Subcutaneous abdominal adipose tissue (tissue), 5 donors: ENCODE measurements around the gene SIVA1.

Experiments
- H3K27ac ChIP-seq: one replicate; pipeline ENCODE4 v1.7.0; 2013; ENCODE audit warnings: low read depth, mild to moderate bottlenecking, inconsistent platforms, low read length, moderate library complexity
- H3K27me3 ChIP-seq, 5 donors: one replicate each; pipeline ENCODE4 v1.7.0; 2013; ENCODE audit warnings: low read length in 5 of 5, inconsistent platforms in 1 of 5; ENCODE audit not compliant: control insufficient read depth in 5 of 5, insufficient read depth in 4 of 5
- H3K36me3 ChIP-seq, 5 donors: one replicate each; pipeline ENCODE4 v1.7.0; 2013; ENCODE audit warnings: low read length in 5 of 5; ENCODE audit not compliant: control insufficient read depth in 5 of 5, insufficient read depth in 5 of 5
- H3K4me1 ChIP-seq, 5 donors: one replicate each; pipeline ENCODE4 v1.7.0; 2013; ENCODE audit warnings: low read length in 5 of 5, mild to moderate bottlenecking in 3 of 5, moderate library complexity in 1 of 5; ENCODE audit not compliant: control insufficient read depth in 5 of 5, insufficient read depth in 5 of 5
- H3K4me3 ChIP-seq, 5 donors: one replicate each; pipeline ENCODE4 v1.7.0; 2013; ENCODE audit warnings: low read length in 5 of 5, low read depth in 1 of 5
- H3K9ac ChIP-seq, 5 donors: one replicate each; pipeline ENCODE4 v1.7.0; 2013; ENCODE audit warnings: low read length in 5 of 5, mild to moderate bottlenecking in 4 of 5, moderate library complexity in 3 of 5
- H3K9me3 ChIP-seq, 5 donors: one replicate each; pipeline ENCODE4 v1.7.0; 2013; ENCODE audit warnings: low read length in 5 of 5; ENCODE audit not compliant: control insufficient read depth in 5 of 5
- donor health status: healthy.
- donor health status: healthy.
- donor health status: healthy.
- donor health status: healthy.
- donor health status: healthy.

SIVA1 gene, protein sequence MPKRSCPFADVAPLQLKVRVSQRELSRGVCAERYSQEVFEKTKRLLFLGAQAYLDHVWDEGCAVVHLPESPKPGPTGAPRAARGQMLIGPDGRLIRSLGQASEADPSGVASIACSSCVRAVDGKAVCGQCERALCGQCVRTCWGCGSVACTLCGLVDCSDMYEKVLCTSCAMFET

GRCh38 chr14:104752735-104753527 lies at the start of gene SIVA1:
Gene SIVA1, plus strand, starts transcription at chr14:104753147. Its CDS starts 55 bp downstream, at chr14:104753202.
- H3K9me3 ChIP-seq: no peaks in the 10 kb centered on the region
- H3K4me3 ChIP-seq: peak within 1 kb of the TSS; percentile 78 to 97 (median 93)
- peak within 1 kb of the TSS; percentile 60 for H3K27ac ChIP-seq
- H3K27me3 ChIP-seq: no peaks in the 10 kb centered on the region
- H3K4me1 ChIP-seq: peaks cover 11 to 51% (median 43%) of the 10 kb centered on the region in 5 donors
- peaks cover 0 to 27% (median 27%) of the 10 kb centered on the region in 5 donors for H3K36me3 ChIP-seq
- peak within 1 kb of the TSS in 4 of 5 donors; percentile 91 to 95 (median 93) for H3K9ac ChIP-seq

- Histone ChIP-seq H3K36me3 (peaks cover 0 to 69% (median 57%) of the 10 kb centered on the region in 5 donors), H3K27me3 (no peaks in the 10 kb centered on the region), H3K9ac (no peak overlapping the region), H3K4me3 (no peak overlapping the region), H3K9me3 (no peaks in the 10 kb centered on the region), H3K4me1 (peaks cover 9 to 41% (median 36%) of the 10 kb centered on the region in 5 donors), H3K27ac (no peak overlapping the region)
These were observed 49.7 kb upstream of the SIVA1 start for GRCh38 chr14:104703269-104703668.

- Histone ChIP-seq H3K4me1 (peaks cover 5 to 31% (median 26%) of the 10 kb centered on the region in 5 donors), H3K27ac (no peak overlapping the region), H3K9ac (no peak overlapping the region), H3K36me3 (peaks cover 0 to 75% (median 61%) of the 10 kb centered on the region in 5 donors), H3K4me3 (no peak overlapping the region), H3K27me3 (no peaks in the 10 kb centered on the region), H3K9me3 (no peaks in the 10 kb centered on the region)
These were observed 48.7 kb upstream of the SIVA1 start for GRCh38 chr14:104704252-104704651.

DNA sequence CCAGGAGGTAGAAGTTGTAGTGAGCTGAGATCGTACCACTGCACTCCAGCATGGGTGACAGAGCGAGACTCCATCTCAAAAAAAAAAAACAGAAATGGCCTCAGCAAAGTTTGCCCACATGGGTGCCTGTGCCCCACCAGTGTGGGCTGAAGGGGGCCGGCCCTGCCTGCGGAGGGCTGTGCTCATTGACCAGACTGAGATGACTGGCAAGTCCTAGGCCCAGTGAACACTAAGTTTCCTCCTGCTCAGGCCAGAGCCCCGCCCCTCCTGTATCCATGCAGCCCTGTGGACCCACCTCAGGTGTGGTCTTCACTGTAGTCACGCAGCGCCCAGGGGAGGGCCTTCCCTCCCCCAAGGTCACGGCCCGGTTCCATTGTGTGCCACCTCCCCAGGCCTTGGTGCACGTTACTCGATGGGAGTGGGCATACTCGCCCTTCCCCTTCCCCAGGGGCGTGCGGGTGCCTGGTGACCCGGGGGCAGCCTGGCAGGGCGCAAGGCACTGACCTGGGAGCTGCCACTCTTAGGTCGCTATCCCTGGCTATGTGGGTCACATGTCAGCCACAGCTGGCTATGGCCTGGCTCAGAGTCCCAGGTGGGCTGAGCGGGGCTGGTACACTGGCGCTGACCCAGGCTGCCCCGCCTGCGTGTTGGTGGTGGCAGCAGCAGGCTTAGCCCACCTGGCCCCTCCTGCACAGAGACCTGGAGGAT lies 47.5 kb upstream of the SIVA1 start:
- no peaks in the 10 kb centered on the region for H3K9me3 ChIP-seq
- peaks cover 0 to 83% (median 73%) of the 10 kb centered on the region in 5 donors for H3K36me3 ChIP-seq
- H3K4me3 ChIP-seq: no peak overlapping the region
- no peaks in the 10 kb centered on the region for H3K27me3 ChIP-seq
- no peak overlapping the region for H3K9ac ChIP-seq
- peaks cover 1 to 19% (median 15%) of the 10 kb centered on the region in 5 donors for H3K4me1 ChIP-seq
- H3K27ac ChIP-seq: no peak overlapping the region

GRCh38 chr14:104706733-104707607 lies 46.0 kb upstream of the SIVA1 start:
- Histone ChIP-seq H3K27ac (no peak overlapping the region), H3K9ac (no peak overlapping the region), H3K27me3 (no peaks in the 10 kb centered on the region), H3K9me3 (no peaks in the 10 kb centered on the region), H3K4me1 (peaks cover 0 to 6% (median 4%) of the 10 kb centered on the region in 5 donors), H3K36me3 (peaks cover 0 to 86% (median 78%) of the 10 kb centered on the region in 5 donors), H3K4me3 (no peak overlapping the region)

DNA sequence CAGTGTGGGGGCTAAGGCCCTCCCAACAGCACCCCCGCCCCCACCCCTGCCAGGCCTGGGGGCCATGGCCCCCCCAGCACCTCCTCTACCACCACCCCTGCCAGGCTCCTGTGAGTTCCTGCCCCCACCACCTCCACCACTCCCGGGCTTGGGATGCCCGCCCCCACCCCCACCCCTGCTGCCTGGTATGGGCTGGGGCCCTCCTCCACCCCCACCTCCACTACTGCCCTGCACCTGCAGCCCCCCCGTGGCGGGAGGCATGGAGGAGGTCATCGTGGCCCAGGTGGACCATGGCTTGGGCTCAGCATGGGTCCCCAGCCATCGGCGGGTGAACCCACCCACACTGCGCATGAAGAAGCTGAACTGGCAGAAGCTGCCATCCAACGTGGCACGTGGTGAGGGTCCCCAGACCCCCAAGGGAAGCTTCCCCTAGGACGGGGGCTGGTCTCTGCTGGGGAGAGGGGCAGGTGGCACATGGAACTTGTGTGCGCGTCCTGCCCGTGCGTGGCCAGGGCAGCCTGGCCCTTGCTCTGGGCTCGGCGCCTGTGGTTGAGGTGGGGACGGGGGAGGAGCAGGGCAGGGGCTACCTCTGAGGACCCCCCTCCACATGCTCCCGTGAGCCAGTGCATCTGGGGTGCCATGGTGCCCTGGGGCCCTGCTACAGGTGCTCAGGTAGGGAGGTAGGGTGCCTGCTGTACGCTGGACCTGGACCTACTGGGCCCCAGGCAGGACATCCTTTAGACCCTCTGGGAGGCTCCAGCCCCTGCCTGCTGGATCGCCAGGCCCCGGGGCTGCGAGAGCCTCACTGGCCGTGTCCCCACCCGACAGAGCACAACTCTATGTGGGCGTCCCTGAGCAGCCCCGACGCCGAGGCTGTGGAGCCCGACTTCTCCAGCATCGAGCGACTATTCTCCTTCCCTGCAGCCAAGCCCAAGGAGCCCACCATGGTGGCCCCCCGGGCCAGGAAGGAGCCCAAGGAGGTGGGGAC lies 45.0 kb upstream of the SIVA1 start:
- H3K4me3 ChIP-seq: no peak overlapping the region
- no peak overlapping the region for H3K27ac ChIP-seq
- H3K4me1 ChIP-seq: peaks cover 0 to 3% (median 0%) of the 10 kb centered on the region in 5 donors
- H3K9ac ChIP-seq: no peak overlapping the region
- peaks cover 0 to 86% (median 78%) of the 10 kb centered on the region in 5 donors for H3K36me3 ChIP-seq
- H3K9me3 ChIP-seq: no peaks in the 10 kb centered on the region
- no peaks in the 10 kb centered on the region for H3K27me3 ChIP-seq

DNA sequence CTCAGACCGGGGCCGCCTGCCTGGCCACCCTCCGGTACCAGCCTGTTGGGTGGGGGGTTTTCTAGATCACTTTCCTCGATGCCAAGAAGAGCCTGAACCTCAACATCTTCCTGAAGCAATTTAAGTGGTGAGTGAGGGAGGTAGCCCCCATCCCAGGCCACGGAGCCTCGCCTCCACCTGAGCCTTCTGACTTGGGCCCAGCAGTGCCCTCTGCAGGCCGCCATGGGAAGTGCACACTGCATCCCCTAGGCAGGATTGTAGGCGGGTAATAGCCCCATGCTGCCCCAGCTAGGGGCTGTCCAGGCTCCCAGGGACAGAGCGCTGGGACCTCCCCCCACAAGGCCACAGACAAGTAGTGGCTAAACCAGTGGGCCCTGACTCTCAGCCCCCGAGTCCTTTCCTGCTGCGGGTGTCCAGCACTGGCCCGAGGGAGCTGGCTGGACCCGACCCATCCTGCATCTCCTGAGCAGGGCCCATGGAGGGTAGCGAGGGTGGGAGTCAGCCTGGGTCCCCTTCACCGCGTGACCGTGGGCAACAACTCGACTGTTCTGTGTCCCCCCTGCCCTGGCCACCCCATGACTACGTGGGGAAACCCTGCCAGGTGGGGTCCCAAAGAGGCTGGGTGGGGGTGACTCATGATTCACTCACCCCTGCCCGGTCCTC lies 44.2 kb upstream of the SIVA1 start:
- peaks cover 0 to 3% (median 0%) of the 10 kb centered on the region in 5 donors for H3K4me1 ChIP-seq
- no peaks in the 10 kb centered on the region for H3K9me3 ChIP-seq
- H3K9ac ChIP-seq: no peak overlapping the region
- no peaks in the 10 kb centered on the region for H3K27me3 ChIP-seq
- H3K27ac ChIP-seq: no peak overlapping the region
- peaks cover 0 to 86% (median 78%) of the 10 kb centered on the region in 5 donors for H3K36me3 ChIP-seq
- H3K4me3 ChIP-seq: no peak overlapping the region

DNA sequence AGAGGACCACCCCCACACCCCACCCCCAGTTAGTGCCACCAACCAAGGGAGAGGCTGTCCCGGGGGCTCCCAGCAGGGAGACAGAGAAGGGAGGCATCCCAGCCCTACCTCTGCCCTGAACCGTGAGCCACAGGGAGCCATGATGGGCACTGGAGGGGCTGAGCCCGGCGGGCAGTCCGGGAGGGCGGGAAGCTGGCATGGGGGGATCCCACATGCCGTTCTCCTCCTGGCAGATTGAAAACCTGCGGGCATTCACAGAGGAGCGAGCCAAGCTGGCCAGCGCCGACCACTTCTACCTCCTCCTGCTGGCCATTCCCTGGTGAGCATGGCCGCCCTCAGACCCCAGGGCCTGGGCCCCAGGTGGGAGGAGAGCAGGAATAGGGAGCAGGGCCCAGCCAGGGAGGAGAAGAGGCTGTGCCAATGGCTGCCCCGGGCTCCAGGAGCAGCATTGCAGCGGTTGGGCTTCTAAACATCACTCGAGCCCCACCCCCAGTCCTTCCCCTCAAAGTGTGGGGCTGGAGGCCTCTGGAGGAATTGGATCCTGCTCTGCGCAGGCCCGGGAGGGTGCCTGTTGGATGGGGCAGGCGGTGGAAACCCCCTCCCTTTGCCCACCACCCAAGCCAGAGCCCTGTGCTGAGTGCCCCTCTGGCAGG lies 43.4 kb upstream of the SIVA1 start:
- H3K36me3 ChIP-seq: peaks cover 0 to 86% (median 78%) of the 10 kb centered on the region in 5 donors
- H3K9ac ChIP-seq: no peak overlapping the region
- peaks cover 0 to 3% (median 0%) of the 10 kb centered on the region in 5 donors for H3K4me1 ChIP-seq
- H3K4me3 ChIP-seq: no peak overlapping the region
- no peaks in the 10 kb centered on the region for H3K9me3 ChIP-seq
- H3K27ac ChIP-seq: no peak overlapping the region
- H3K27me3 ChIP-seq: no peaks in the 10 kb centered on the region
